Esophagus mucosa (tissue), 1 donor: ENCODE data around the gene CASK. TPM values are rescaled to one million over a fixed set of nuclear protein-coding genes. Genes with fewer than 3 reads are reported as not detected.
"Not testable (repeated sequence)": the region's sequence is repeated elsewhere in the genome, so short reads cannot be mapped to it uniquely, and the experiment has no call there.

Source experiments
- ATAC-seq: fragments of 200-7000 bp; cut with Tn5 transposase; one replicate; pipeline ENCODE4 v1.9.1; 2020
- total RNA-seq: library from RNA; stranded (reverse); gene quantifications from one replicate; pipeline ENCODE4 v1.2.4, GENCODE V29; 2023
- donor health status: DM: yes; HTN: yes; CAD: no.

CASK gene
- total RNA-seq, 1 donor from 2014 or later: 56.3 TPM

- no peak for ATAC-seq
These were observed 409.2 kb downstream of the CASK start for GRCh38 chrX:41514179-41514578.

- ATAC-seq: not testable (repeated sequence)
These were observed 410.5 kb downstream of the CASK start for GRCh38 chrX:41512853-41513252.

- no peak for ATAC-seq
These were observed 411.0 kb downstream of the CASK start for GRCh38 chrX:41512394-41512793.

GRCh38 chrX:41507919-41508318, 415.4 kb downstream of the CASK start:
- ATAC-seq: no peak

- ATAC-seq: no peak
These were observed 421.4 kb downstream of the CASK start for GRCh38 chrX:41502004-41502403.

- ATAC-seq: no peak
These were observed 423.4 kb downstream of the CASK start for GRCh38 chrX:41499984-41500383.

- ATAC-seq: no peak
These were observed 424.2 kb downstream of the CASK start for GRCh38 chrX:41499195-41499594.

GRCh38 chrX:41491267-41492004, 431.9 kb downstream of the CASK start:
- ATAC-seq: peak; percentile 96

GRCh38 chrX:41490446-41490845, 432.9 kb downstream of the CASK start:
- no peak for ATAC-seq

- ATAC-seq: no peak
These were observed 441.1 kb downstream of the CASK start for GRCh38 chrX:41482154-41482850.

GRCh38 chrX:41481264-41482109, 441.9 kb downstream of the CASK start:
- ATAC-seq: no peak

- ATAC-seq: no peak
These were observed 442.7 kb downstream of the CASK start for GRCh38 chrX:41480508-41481260.

- ATAC-seq: no peak
These were observed 444.9 kb downstream of the CASK start for GRCh38 chrX:41478381-41478911.

GRCh38 chrX:41475591-41476241, 447.6 kb downstream of the CASK start:
- peak; percentile 13 for ATAC-seq

GRCh38 chrX:41475191-41475590, 448.2 kb downstream of the CASK start:
- no peak for ATAC-seq

- ATAC-seq: no peak
These were observed 448.6 kb downstream of the CASK start for GRCh38 chrX:41474726-41475100.

- ATAC-seq: no peak
These were observed 449.2 kb downstream of the CASK start for GRCh38 chrX:41473936-41474725.

GRCh38 chrX:41472231-41472815, 451.0 kb downstream of the CASK start:
- no peak for ATAC-seq

GRCh38 chrX:41471786-41472185, 451.6 kb downstream of the CASK start:
- no peak for ATAC-seq

GRCh38 chrX:41470706-41471105, 452.6 kb downstream of the CASK start:
- ATAC-seq: no peak
